ENCODE data around the gene GAL.

Gene GAL

GRCh38 chr11:68659158-68659921 is 25.0 kb upstream of the GAL start:
- peak; percentile 21 for DNase-seq (ENCODE audit: low spot score)

GRCh38 chr11:68660066-68660810 is 24.1 kb upstream of the GAL start:
- no peak for DNase-seq (ENCODE audit: low spot score)

- DNase-seq (ENCODE audit: low spot score) = no peak
These were observed 23.3 kb upstream of the GAL start for GRCh38 chr11:68661014-68661413.

- DNase-seq (ENCODE audit: low spot score) = no peak
These were observed 22.4 kb upstream of the GAL start for GRCh38 chr11:68661697-68662603.

- DNase-seq (ENCODE audit: low spot score) = no peak
These were observed 20.8 kb upstream of the GAL start for GRCh38 chr11:68663482-68664010.

- no peak for DNase-seq (ENCODE audit: low spot score)
These were observed 20.2 kb upstream of the GAL start for GRCh38 chr11:68664141-68664540.

GRCh38 chr11:68664906-68665305 is 19.4 kb upstream of the GAL start:
- no peak for DNase-seq (ENCODE audit: low spot score)

GRCh38 chr11:68665436-68665835 is 18.9 kb upstream of the GAL start:
- no peak for DNase-seq (ENCODE audit: low spot score)

- no peak for DNase-seq (ENCODE audit: low spot score)
These were observed 17.5 kb upstream of the GAL start for GRCh38 chr11:68666849-68667248.

GRCh38 chr11:68667511-68668500 is 16.5 kb upstream of the GAL start:
- DNase-seq (ENCODE audit: low spot score) = no peak

- DNase-seq (ENCODE audit: low spot score) = no peak
These were observed 14.8 kb upstream of the GAL start for GRCh38 chr11:68669301-68670090.

- DNase-seq (ENCODE audit: low spot score) = no peak
These were observed 13.9 kb upstream of the GAL start for GRCh38 chr11:68670208-68670992.

GRCh38 chr11:68673306-68673945 is 10.9 kb upstream of the GAL start:
- DNase-seq (ENCODE audit: low spot score) = no peak

- no peak for DNase-seq (ENCODE audit: low spot score)
These were observed 10.4 kb upstream of the GAL start for GRCh38 chr11:68673991-68674390.

- DNase-seq (ENCODE audit: low spot score) = no peak
These were observed 9.9 kb upstream of the GAL start for GRCh38 chr11:68674461-68674860.

- DNase-seq (ENCODE audit: low spot score) = peak; percentile 52
These were observed 6.9 kb upstream of the GAL start for GRCh38 chr11:68677432-68677831.

GRCh38 chr11:68678031-68678441 is 6.3 kb upstream of the GAL start:
- DNase-seq (ENCODE audit: low spot score) = no peak

- no peak for DNase-seq (ENCODE audit: low spot score)
These were observed 3.7 kb upstream of the GAL start for GRCh38 chr11:68680541-68681231.

Data from LoVo (cell line).